Prostate gland (tissue), 2 donors: ENCODE results near the gene TFEB. TPM values are rescaled to one million over a fixed set of nuclear protein-coding genes. Genes with fewer than 3 reads are reported as not detected.

Source experiments
- DNase-seq: peaks from one replicate; pipeline ENCODE4 v3.0.0-alpha.2; 2019; ENCODE audit warnings: low spot score
- H3K27ac ChIP-seq, 2 donors: fragments of 200-600 bp; sonication (generic); 2 replicates each; pipeline ENCODE4 v1.5.1; 2017 to 2019
- H3K27me3 ChIP-seq: fragments of 200-600 bp; sonication (generic); replicated peaks from 2 replicates; pipeline ENCODE4 v1.5.1; 2019; ENCODE audit not compliant: insufficient read depth
- H3K36me3 ChIP-seq, 2 donors: fragments of 200-600 bp; sonication (generic); 1 replicate in 1 of 2; 2 replicates in 1 of 2; pipeline versions ENCODE4 v1.5.1 to v1.8.1; 2017 to 2019
- H3K4me1 ChIP-seq: fragments of 200-600 bp; sonication (generic); replicated peaks from 2 replicates; pipeline ENCODE4 v1.5.1; 2019
- H3K4me3 ChIP-seq, 2 donors: fragments of 200-600 bp; sonication (generic); 2 replicates each; pipeline ENCODE4 v1.5.1; 2017 to 2019
- H3K9me3 ChIP-seq: fragments of 200-600 bp; sonication (generic); 2 replicates; pipeline ENCODE4 v1.5.1; 2017
- POLR2A ChIP-seq: fragments of 450-650 bp; IDR thresholded peaks from one replicate; pipeline ENCODE4 v1.6.1; 2016; ENCODE audit warnings: antibody characterized with exemption, mild to moderate bottlenecking
- POLR2AphosphoS5 ChIP-seq: sonication (generic); formaldehyde crosslinking; IDR thresholded peaks from one replicate; pipeline ENCODE4 v1.6.1; 2017; ENCODE audit warnings: antibody characterized with exemption
- WGBS: methylation state at CpG from one replicate; pipeline ENCODE4 v1.1.5; 2018; 5-methylcytosine and 5-hydroxymethylcytosine counted together
- intact Hi-C: fragments of 100-400 bp; cut with DNase I; formaldehyde crosslinking; loops from one replicate; pipeline ENCODE4 v1.14.2; 2022
- total RNA-seq, 2 donors: library from RNA; depleted of rRNA; stranded (reverse); fragments of >200 nt; gene quantifications; one replicate each; pipeline ENCODE4 v1.1.0, GENCODE V29; 2016
- TF ChIP-seq, protein P1 (sequence below), 4 experiments: fragments of 200-600 bp in 2 of 4; fragments of 450-650 bp in 2 of 4; sonication (generic) in 2 of 4; IDR thresholded peaks; 1 replicate in 3 of 4; 2 replicates in 1 of 4; pipeline ENCODE4 v1.5.1; 2016 to 2019; ENCODE audit warnings: antibody characterized with exemption in 4 of 4, mild to moderate bottlenecking in 2 of 4, moderate library complexity in 2 of 4

The TFEB gene
- total RNA-seq, 2 donors from 2014 or later, result 28.4 to 31.2 TPM

DNA sequence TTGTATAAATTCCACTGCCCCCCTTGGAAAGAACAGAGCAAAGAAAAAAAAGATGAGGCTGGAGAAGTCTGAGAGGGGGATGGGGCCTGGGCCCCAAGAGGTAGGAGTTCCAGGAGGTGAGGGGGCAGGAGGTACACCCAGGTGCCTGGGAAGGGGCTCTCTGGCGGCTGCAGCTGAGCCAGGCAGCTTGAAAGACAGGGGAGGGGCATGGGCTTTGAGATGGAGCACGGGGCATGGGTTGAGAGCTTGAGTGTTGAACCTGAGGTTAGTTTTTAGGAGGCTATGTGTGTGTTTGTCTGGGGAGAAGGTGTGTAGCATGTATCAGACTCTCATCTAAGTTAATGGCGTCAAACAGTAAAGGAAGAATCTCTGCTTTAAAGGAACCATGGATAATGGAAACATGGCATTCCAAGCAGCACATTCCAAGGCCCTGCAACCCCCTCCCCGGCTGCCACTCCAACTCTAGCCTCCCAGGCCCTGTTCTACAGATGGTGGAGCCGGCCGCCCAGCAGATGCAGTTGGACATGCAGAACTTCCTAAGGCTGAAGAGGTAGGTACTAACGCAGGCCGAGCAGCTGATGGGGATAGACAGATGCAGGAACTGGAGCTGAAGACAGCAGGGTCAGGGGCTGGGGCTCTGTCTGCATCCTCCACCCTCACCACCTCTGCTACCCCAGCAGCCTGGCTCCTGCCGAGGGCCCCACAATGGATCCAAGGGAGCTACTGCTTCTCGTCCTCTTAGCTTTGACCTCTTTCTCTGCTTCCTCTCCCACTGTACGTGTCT, 55.0 kb downstream of the TFEB start:
- intact Hi-C loops, result loop anchor here (5.0 to 10.0 kb wide), 2 partner anchors 216 to 263 kb away; no protein-coding TSS in a partner anchor
- no peaks in the 10 kb centered on the region for H3K9me3 ChIP-seq
- H3K4me1 ChIP-seq, result peaks cover 4% of the 10 kb centered on the region
- no peaks in the 10 kb centered on the region for H3K27me3 ChIP-seq
- no peak overlapping the region for H3K27ac ChIP-seq
- no peak for DNase-seq
- H3K4me3 ChIP-seq, result no peak overlapping the region
- 85% methylated on average over 11 of the region's 11 CpGs for WGBS
- TF ChIP-seq POLR2A, result no peak
- TF ChIP-seq, protein P1, sequence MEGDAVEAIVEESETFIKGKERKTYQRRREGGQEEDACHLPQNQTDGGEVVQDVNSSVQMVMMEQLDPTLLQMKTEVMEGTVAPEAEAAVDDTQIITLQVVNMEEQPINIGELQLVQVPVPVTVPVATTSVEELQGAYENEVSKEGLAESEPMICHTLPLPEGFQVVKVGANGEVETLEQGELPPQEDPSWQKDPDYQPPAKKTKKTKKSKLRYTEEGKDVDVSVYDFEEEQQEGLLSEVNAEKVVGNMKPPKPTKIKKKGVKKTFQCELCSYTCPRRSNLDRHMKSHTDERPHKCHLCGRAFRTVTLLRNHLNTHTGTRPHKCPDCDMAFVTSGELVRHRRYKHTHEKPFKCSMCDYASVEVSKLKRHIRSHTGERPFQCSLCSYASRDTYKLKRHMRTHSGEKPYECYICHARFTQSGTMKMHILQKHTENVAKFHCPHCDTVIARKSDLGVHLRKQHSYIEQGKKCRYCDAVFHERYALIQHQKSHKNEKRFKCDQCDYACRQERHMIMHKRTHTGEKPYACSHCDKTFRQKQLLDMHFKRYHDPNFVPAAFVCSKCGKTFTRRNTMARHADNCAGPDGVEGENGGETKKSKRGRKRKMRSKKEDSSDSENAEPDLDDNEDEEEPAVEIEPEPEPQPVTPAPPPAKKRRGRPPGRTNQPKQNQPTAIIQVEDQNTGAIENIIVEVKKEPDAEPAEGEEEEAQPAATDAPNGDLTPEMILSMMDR (IDR thresholded peaks at IDR 0.05), result no peak
- TF ChIP-seq POLR2AphosphoS5, result no peak
- no peaks in the 10 kb centered on the region for H3K36me3 ChIP-seq

DNA sequence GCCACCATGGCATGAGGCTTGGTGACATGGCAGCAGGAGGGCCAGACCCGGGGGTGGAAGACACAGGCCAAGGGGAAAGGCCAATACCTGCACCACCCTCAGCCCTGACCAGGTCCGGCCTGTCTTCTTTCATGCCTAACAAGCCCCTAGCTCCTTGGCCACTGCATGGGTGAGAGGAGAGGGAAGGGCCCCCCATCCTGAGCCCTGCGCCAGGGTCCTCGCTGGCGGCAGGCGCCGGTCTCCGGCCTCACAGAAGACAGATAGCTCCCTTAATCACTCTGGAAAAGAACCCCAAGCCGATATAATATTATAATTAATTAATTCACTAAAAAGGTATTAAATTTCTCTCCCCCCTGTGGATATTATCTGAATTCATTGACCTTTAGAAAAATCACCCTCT, 55.7 kb downstream of the TFEB start:
- intact Hi-C loops, result loop anchor here (5.0 to 10.0 kb wide), 2 partner anchors 215 to 262 kb away; no protein-coding TSS in a partner anchor
- Histone ChIP-seq H3K9me3 (no peaks in the 10 kb centered on the region), H3K4me3 (no peak overlapping the region), H3K4me1 (peaks cover 4% of the 10 kb centered on the region), H3K36me3 (no peaks in the 10 kb centered on the region), H3K27me3 (no peaks in the 10 kb centered on the region), H3K27ac (no peak overlapping the region)
- DNase-seq, result no peak
- 97% methylated on average over 9 of the region's 9 CpGs for WGBS
- no peak for TF ChIP-seq POLR2A
- TF ChIP-seq, protein P1 (IDR thresholded peaks at IDR 0.05), result no peak
- no peak for TF ChIP-seq POLR2AphosphoS5

DNA sequence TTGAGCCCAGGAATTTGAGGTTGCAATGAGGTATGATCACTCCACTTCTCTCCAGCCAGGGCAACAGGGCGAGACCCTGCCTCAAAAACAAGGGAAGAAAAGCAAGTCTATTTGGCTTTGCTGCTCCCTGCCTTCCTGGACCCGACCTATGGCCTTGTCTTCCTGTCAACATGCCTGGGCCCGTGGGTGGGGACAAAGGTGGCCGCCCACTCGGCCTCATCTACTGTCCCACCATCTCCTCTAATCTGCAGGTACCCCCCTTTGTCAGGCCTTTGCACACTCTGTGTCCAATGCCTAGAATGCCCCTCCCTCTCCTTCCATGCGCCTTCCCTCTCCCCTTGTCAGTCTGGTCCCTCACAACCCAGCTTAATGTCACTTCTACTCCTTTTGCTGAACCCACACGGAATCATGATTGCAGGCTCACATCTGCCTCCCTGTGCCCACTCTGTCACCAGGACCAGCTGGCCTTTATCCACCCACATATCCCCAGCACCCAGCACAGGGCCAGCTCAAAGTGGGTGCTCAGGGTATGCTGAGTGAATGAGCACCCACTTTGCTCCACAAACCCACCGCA, 56.8 kb downstream of the TFEB start:
- TF ChIP-seq, protein P1 (IDR thresholded peaks at IDR 0.05), result no peak
- TF ChIP-seq POLR2AphosphoS5 (no peak), POLR2A (no peak)
- Histone ChIP-seq H3K27me3 (no peaks in the 10 kb centered on the region), H3K9me3 (no peaks in the 10 kb centered on the region), H3K4me3 (no peak overlapping the region), H3K27ac (no peak overlapping the region), H3K36me3 (no peaks in the 10 kb centered on the region), H3K4me1 (peaks cover 4% of the 10 kb centered on the region)
- intact Hi-C loops, result no loop called here
- 83% methylated on average over 8 of the region's 8 CpGs for WGBS
- DNase-seq, result no peak

DNA sequence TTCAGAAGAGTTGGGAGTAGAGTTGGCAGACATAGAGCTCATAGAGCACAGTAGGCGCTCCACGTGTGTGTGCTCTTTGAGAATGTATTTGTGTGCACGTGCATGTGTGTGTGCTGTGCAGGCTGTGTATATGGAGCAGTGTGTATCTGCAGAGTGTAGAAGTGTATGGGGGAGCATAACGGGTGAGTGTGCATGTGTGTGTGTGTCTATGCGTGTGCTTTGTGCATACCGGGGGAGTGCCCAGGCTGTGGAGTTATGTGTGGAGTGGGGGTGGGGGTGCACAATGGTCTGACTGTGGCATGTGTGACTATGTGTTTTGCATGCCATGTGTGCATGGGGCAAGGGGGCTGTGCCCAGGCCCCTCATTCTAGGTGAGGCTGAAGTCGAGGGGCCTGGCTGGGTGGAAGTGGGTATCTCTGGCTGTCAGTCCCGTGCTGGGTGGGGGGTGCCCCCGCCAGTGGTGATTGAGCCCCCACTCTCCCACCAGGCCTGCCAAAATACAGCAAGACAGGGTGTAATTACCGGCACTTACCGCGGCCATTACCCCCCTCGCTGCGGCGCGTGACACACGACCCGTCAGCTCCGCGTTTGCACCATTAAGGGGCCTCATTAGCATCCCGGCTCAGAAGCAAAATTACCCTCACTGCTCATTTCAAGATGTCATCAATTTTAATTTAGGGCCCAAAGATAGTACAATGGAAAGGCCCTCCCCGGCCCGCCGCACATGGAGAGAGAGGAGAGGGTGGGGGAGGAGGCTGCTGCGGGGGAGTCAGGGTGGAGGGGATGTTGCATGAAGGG, 58.1 kb downstream of the TFEB start:
- no peaks in the 10 kb centered on the region for H3K9me3 ChIP-seq
- TF ChIP-seq POLR2A (no peak), POLR2AphosphoS5 (no peak)
- TF ChIP-seq, protein P1 (IDR thresholded peaks at IDR 0.05), result no peak
- no peak overlapping the region for H3K27ac ChIP-seq
- no peak overlapping the region for H3K4me3 ChIP-seq
- no peaks in the 10 kb centered on the region for H3K27me3 ChIP-seq
- no peak for DNase-seq
- 79% methylated on average over 24 of the region's 25 CpGs for WGBS
- H3K36me3 ChIP-seq, result no peaks in the 10 kb centered on the region
- H3K4me1 ChIP-seq, result no peaks in the 10 kb centered on the region
- intact Hi-C loops, result no loop called here
